Measurements from ENCODE around the gene PODXL2.

DNA sequence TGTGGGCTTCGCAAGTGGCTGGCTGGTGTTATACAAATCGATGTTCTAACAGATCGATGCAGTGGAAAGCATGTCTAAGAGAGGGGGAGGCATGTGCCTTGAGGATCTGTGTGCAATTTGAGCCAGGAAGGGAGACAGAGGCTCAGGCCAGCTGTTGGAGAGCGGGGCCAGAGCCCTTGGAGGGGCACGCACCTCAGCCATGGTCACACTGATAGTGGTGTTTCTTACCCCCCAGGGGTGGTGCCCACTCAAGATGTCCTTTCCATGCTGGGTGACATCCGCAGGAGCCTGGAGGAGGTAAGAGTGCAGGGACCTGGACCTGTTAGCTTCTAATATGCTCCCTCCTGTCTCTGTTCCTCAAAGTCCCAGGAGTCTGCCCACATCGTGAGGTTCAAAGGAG is 39.9 kb downstream of the PODXL2 start:
- TF ChIP-seq, protein P1, sequence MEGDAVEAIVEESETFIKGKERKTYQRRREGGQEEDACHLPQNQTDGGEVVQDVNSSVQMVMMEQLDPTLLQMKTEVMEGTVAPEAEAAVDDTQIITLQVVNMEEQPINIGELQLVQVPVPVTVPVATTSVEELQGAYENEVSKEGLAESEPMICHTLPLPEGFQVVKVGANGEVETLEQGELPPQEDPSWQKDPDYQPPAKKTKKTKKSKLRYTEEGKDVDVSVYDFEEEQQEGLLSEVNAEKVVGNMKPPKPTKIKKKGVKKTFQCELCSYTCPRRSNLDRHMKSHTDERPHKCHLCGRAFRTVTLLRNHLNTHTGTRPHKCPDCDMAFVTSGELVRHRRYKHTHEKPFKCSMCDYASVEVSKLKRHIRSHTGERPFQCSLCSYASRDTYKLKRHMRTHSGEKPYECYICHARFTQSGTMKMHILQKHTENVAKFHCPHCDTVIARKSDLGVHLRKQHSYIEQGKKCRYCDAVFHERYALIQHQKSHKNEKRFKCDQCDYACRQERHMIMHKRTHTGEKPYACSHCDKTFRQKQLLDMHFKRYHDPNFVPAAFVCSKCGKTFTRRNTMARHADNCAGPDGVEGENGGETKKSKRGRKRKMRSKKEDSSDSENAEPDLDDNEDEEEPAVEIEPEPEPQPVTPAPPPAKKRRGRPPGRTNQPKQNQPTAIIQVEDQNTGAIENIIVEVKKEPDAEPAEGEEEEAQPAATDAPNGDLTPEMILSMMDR (IDR thresholded peaks at IDR 0.05; ENCODE audit: low read depth, low read length): no peak
- TF ChIP-seq MYC (IDR thresholded peaks at IDR 0.05; ENCODE audit: low read depth, low read length): no peak
